H1 (cell line): ENCODE data around the gene MRPL41.

ENCODE experiments used
- POLR2A ChIP-seq, 2 experiments: IDR thresholded peaks; 1 replicate in 1 of 2; 2 replicates in 1 of 2; pipeline ENCODE4 v1.6.1; 2011; ENCODE audit warnings: low read depth in 2 of 2, low read length in 2 of 2, mild to moderate bottlenecking in 2 of 2; ENCODE audit errors: control extremely low read depth in 1 of 2
- TAF1 ChIP-seq: IDR thresholded peaks from 2 replicates; pipeline ENCODE4 v1.6.1; 2011; ENCODE audit warnings: mild to moderate bottlenecking, low read depth, low read length
- TF ChIP-seq, protein P1 (sequence below): IDR thresholded peaks from 2 replicates; pipeline ENCODE4 v1.6.1; 2011; ENCODE audit warnings: low read length, improper control_type of control experiment
- TF ChIP-seq, protein P2 (sequence below), 3 experiments: IDR thresholded peaks; 1 replicate in 2 of 3; 2 replicates in 1 of 3; pipeline versions ENCODE4 v1.5.1 to v1.6.1; 2011; ENCODE audit warnings: low read length in 3 of 3, mild to moderate bottlenecking in 3 of 3, inconsistent platforms in 2 of 3, low read depth in 1 of 3, moderate library complexity in 1 of 3; ENCODE audit not compliant: insufficient read depth in 1 of 3; ENCODE audit errors: control extremely low read depth in 1 of 3

DNA sequence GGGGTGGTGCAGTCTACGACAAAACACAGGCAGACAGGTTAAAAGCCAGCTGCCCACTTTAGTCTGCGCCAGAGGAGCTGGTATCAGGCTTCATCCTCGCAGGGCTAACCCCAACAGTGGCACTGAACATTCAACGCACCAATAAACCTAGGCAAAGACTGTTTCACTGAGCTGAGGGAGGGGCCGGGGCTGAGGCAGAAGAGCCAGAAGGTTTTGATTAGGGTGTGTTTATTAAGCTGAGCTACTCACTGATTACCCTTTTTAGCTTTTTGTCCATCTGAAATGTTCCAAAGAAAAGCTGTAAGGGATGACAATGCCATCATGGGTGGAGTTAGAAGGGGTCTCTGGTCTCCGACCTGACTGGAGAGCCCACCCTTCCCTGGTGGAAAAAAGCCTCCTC is 37.2 kb downstream of the MRPL41 start:
- TF ChIP-seq, protein P1, sequence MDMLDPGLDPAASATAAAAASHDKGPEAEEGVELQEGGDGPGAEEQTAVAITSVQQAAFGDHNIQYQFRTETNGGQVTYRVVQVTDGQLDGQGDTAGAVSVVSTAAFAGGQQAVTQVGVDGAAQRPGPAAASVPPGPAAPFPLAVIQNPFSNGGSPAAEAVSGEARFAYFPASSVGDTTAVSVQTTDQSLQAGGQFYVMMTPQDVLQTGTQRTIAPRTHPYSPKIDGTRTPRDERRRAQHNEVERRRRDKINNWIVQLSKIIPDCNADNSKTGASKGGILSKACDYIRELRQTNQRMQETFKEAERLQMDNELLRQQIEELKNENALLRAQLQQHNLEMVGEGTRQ, result no peak
- TF ChIP-seq, protein P2, sequence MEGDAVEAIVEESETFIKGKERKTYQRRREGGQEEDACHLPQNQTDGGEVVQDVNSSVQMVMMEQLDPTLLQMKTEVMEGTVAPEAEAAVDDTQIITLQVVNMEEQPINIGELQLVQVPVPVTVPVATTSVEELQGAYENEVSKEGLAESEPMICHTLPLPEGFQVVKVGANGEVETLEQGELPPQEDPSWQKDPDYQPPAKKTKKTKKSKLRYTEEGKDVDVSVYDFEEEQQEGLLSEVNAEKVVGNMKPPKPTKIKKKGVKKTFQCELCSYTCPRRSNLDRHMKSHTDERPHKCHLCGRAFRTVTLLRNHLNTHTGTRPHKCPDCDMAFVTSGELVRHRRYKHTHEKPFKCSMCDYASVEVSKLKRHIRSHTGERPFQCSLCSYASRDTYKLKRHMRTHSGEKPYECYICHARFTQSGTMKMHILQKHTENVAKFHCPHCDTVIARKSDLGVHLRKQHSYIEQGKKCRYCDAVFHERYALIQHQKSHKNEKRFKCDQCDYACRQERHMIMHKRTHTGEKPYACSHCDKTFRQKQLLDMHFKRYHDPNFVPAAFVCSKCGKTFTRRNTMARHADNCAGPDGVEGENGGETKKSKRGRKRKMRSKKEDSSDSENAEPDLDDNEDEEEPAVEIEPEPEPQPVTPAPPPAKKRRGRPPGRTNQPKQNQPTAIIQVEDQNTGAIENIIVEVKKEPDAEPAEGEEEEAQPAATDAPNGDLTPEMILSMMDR (IDR thresholded peaks at IDR 0.05; ENCODE audit: control extremely low read depth in 1 of 3, insufficient read depth in 1 of 3, low read depth in 1 of 3, low read length in 3 of 3), result no peak
- no peak for TF ChIP-seq TAF1
- TF ChIP-seq POLR2A (IDR thresholded peaks at IDR 0.05; ENCODE audit: control extremely low read depth in 1 of 2, low read depth in 2 of 2, low read length in 2 of 2), result no peak
